OCI-LY1 (cell line): ENCODE results near the gene DXO.
"Not testable (repeated sequence)": the region's sequence is repeated elsewhere in the genome, so short reads cannot be mapped to it uniquely, and the experiment has no call there.

Experiments used
- CTCF ChIP-seq: fragments of 200-600 bp; sonication (generic), shearing (Covaris generic); IDR thresholded peaks from 2 replicates; pipeline ENCODE4 v1.5.1; 2017; ENCODE audit warnings: mild to moderate bottlenecking, antibody characterized with exemption, low read length, moderate library complexity, mixed read lengths
- EZH2 ChIP-seq: fragments of 200-600 bp; sonication (generic), shearing (Covaris generic); IDR thresholded peaks from 2 replicates; pipeline ENCODE4 v1.8.0; 2017; ENCODE audit warnings: borderline replicate concordance, mixed run types, mild to moderate bottlenecking, antibody characterized with exemption, low read length, moderate library complexity, mixed read lengths

GRCh38 chr6:31980195-31980876, 8.4 kb upstream of the DXO start:
- not testable (repeated sequence) for TF ChIP-seq CTCF, EZH2
